Panc1 (cell line): ENCODE measurements around the gene RIC8A. TPM values are rescaled to one million over a fixed set of nuclear protein-coding genes. Genes with fewer than 3 reads are reported as not detected.
"Not testable (repeated sequence)": the region's sequence is repeated elsewhere in the genome, so short reads cannot be mapped to it uniquely, and the experiment has no call there.

Experiments used
- ATAC-seq: fragments of 200-7000 bp; cut with Tn5 transposase; 2 replicates; pipeline ENCODE4 v1.9.1; 2020; ENCODE audit warnings: mild to moderate bottlenecking, moderate library complexity
- Bru-seq: library from RNA; stranded (reverse); fragments of 400-500 nt; gene quantifications from one replicate; lab custom pipeline; 2021; lab: Mats Ljungman, UMichigan
- BruChase-seq, 2 experiments: library from RNA; stranded (reverse); fragments of 400-500 nt; gene quantifications; one replicate each; lab custom pipeline; 2021; lab: Mats Ljungman, UMichigan
- BruUV-seq: library from RNA; stranded (reverse); fragments of 400-500 nt; replicated peaks from 2 replicates; lab custom pipeline; 2021; lab: Mats Ljungman, UMichigan
- CTCF ChIA-PET: fragments of 300-600 bp; sonication (Branson Sonifier 250); formaldehyde crosslinking; loops from one replicate; lab custom pipeline; 2022; ENCODE audit warnings: antibody characterized with exemption; lab: Charles Lee
- POLR2A ChIA-PET: fragments of 300-600 bp; sonication (Branson Sonifier 250); formaldehyde crosslinking; loops from one replicate; lab custom pipeline; 2022; ENCODE audit warnings: antibody characterized with exemption; lab: Charles Lee
- DNase-seq: peaks from one replicate; pipeline ENCODE4 v3.0.0-alpha.2; 2010; ENCODE audit warnings: low read depth, low spot score
- H3K27ac ChIP-seq: 2 replicates; pipeline ENCODE4 v1.5.1; 2011; ENCODE audit warnings: mild to moderate bottlenecking, low read length, inconsistent platforms
- H3K27me3 ChIP-seq: fragments of 200-500 bp; sonication (Bioruptor generic); 2 replicates; pipeline ENCODE4 v1.6.0; 2014; ENCODE audit warnings: low read length, inconsistent platforms; ENCODE audit not compliant: control insufficient read depth, insufficient read depth
- H3K36me3 ChIP-seq: fragments of 200-500 bp; sonication (Bioruptor generic); 2 replicates; pipeline ENCODE4 v1.5.1; 2014; ENCODE audit warnings: inconsistent platforms, mild to moderate bottlenecking, low read length, moderate library complexity; ENCODE audit not compliant: control insufficient read depth, insufficient read depth
- H3K4me1 ChIP-seq: 2 replicates; pipeline ENCODE4 v1.5.1; 2011; ENCODE audit warnings: inconsistent platforms, mild to moderate bottlenecking, low read length, moderate library complexity; ENCODE audit not compliant: control insufficient read depth, insufficient read depth
- H3K4me3 ChIP-seq, 2 experiments: 2 replicates each; pipeline ENCODE4 v1.5.1; 2011 to 2012; ENCODE audit warnings: low read depth in 2 of 2, low read length in 2 of 2, mild to moderate bottlenecking in 2 of 2, inconsistent platforms in 1 of 2, moderate library complexity in 1 of 2
- H3K9me3 ChIP-seq: fragments of 200-500 bp; sonication (Bioruptor generic); 2 replicates; pipeline ENCODE4 v1.5.1; 2014; ENCODE audit warnings: low read depth, mild to moderate bottlenecking, inconsistent platforms, low read length, moderate library complexity; ENCODE audit not compliant: control insufficient read depth, insufficient read depth
- POLR2AphosphoS5 ChIP-seq: IDR thresholded peaks from 2 replicates; pipeline ENCODE4 v1.6.1; 2012; ENCODE audit warnings: mild to moderate bottlenecking, low read depth, low read length, moderate library complexity
- REST ChIP-seq, 2 experiments: IDR thresholded peaks; 2 replicates each; pipeline ENCODE4 v1.6.1; 2011 to 2012; ENCODE audit warnings: low read depth in 2 of 2, control low read depth in 1 of 2, low read length in 1 of 2, mild to moderate bottlenecking in 1 of 2, moderate library complexity in 1 of 2; ENCODE audit not compliant: insufficient read depth in 1 of 2
- SIN3A ChIP-seq: IDR thresholded peaks from 2 replicates; pipeline ENCODE4 v1.6.1; 2012; ENCODE audit warnings: low read depth, mild to moderate bottlenecking, low read length, moderate library complexity, borderline replicate concordance; ENCODE audit not compliant: insufficient read depth
- TCF7L2 ChIP-seq: IDR thresholded peaks from 2 replicates; pipeline ENCODE4 v1.6.1; 2011; ENCODE audit warnings: mild to moderate bottlenecking, low read depth, low read length, inconsistent platforms
- in situ Hi-C: cut with HindIII; loops from 2 replicates; pipeline ENCODE4 v1.10.0; 2016; ENCODE audit warnings: low sequenced_read_pairs, low pct_unique_long_range_greater_than_20kb
- intact Hi-C: fragments of 100-400 bp; cut with micrococcal nuclease; formaldehyde crosslinking; loops from one replicate; pipeline ENCODE4 v1.10.0; 2022; ENCODE audit not compliant: unreplicated experiment
- long read RNA-seq: library from polyadenylated mRNA; unstranded; transcript quantifications from one replicate; pipeline ENCODE4 v2.0.0, GENCODE V29; 2021; ENCODE audit not compliant: unreplicated experiment
- polyA plus RNA-seq: library from polyadenylated mRNA; unstranded; fragments of >200 nt; gene quantifications from one replicate; pipeline ENCODE4 v1.2.1, GENCODE V29; 2012; ENCODE audit warnings: missing spikeins; ENCODE audit not compliant: insufficient read length
- total RNA-seq: library from RNA; stranded (reverse); gene quantifications from one replicate; pipeline ENCODE4 v1.2.1, GENCODE V29; 2021; ENCODE audit not compliant: unreplicated experiment
- TF ChIP-seq, protein P1 (sequence below): fragments of 450-650 bp; IDR thresholded peaks from 2 replicates; pipeline ENCODE4 v1.5.1; 2017; ENCODE audit warnings: mild to moderate bottlenecking

RIC8A gene
- total RNA-seq (264 TPM), Bru-seq, nascent RNA (percentile 84 among the genes with signal in this experiment), BruChase-seq, experiment 1, labeled RNA remaining after a 2-hour chase (percentile 95 among the genes with signal in this experiment), BruChase-seq, experiment 2, labeled RNA remaining after a 6-hour chase (percentile 98 among the genes with signal in this experiment)
- 259 TPM for polyA plus RNA-seq
- long read RNA-seq, transcript RIC8A-203 (10 exons, 3,703 nt), result major isoform, 229 of 365 reads
- long read RNA-seq, transcript RIC8A-208 (8 exons, 2,565 nt), result minor isoform, 12 of 365 reads
- long read RNA-seq, partial matches to known transcripts, result 64 of 365 reads
- long read RNA-seq, other reads (novel, unspliced or antisense), result 53 of 365 reads

- intact Hi-C loops (no loop called here), in situ Hi-C loops (no loop called here)
- Histone ChIP-seq H3K4me3 (peak within 1 kb of the TSS; percentile 99 to 100), H3K4me1 (peaks cover 33% of the 10 kb centered on the region), H3K36me3 (peaks cover 27% of the 10 kb centered on the region), H3K27me3 (no peaks in the 10 kb centered on the region), H3K27ac (peak within 1 kb of the TSS; percentile 100), H3K9me3 (no peaks in the 10 kb centered on the region)
- TF ChIP-seq SIN3A (peak; percentile 84; the same call in 1 of the 2 replicates), TCF7L2 (peak; percentile 73; the same call in 1 of the 2 replicates), POLR2AphosphoS5 (peak; percentile 95), REST (IDR thresholded peaks at IDR 0.05; ENCODE audit: insufficient read depth in 1 of 2, low read depth in 2 of 2, low read length in 1 of 2) (peak in 1 of 2 experiments; percentile 69; a peak in 1 of 4 replicates)
- TF ChIP-seq, protein P1, sequence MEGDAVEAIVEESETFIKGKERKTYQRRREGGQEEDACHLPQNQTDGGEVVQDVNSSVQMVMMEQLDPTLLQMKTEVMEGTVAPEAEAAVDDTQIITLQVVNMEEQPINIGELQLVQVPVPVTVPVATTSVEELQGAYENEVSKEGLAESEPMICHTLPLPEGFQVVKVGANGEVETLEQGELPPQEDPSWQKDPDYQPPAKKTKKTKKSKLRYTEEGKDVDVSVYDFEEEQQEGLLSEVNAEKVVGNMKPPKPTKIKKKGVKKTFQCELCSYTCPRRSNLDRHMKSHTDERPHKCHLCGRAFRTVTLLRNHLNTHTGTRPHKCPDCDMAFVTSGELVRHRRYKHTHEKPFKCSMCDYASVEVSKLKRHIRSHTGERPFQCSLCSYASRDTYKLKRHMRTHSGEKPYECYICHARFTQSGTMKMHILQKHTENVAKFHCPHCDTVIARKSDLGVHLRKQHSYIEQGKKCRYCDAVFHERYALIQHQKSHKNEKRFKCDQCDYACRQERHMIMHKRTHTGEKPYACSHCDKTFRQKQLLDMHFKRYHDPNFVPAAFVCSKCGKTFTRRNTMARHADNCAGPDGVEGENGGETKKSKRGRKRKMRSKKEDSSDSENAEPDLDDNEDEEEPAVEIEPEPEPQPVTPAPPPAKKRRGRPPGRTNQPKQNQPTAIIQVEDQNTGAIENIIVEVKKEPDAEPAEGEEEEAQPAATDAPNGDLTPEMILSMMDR, result no peak
- ChIA-PET CTCF (interaction anchor here (0.6 to 1.0 kb wide), 3 partner anchors 43 to 241 kb away, joined by 3 to 4 read pairs (median 3); no protein-coding TSS in a partner anchor), POLR2A (interaction anchor here (0.6 to 1.0 kb wide), 4 partner anchors 9 to 265 kb away, joined by 3 to 5 read pairs (median 3); no protein-coding TSS in a partner anchor)
- no TSS peak for BruUV-seq
- peak; percentile 98 for DNase-seq
- ATAC-seq, result peak; percentile 86
Measured at GRCh38 chr11:207208-207862, at the start of gene RIC8A, which contains the start of gene BET1L. Gene RIC8A, plus strand, starts transcription at chr11:207708. Its CDS starts 1,147 bp downstream, at chr11:208855. Gene BET1L, minus strand, starts transcription at chr11:207399. Its CDS starts 78 bp downstream, at chr11:207321.

DNA sequence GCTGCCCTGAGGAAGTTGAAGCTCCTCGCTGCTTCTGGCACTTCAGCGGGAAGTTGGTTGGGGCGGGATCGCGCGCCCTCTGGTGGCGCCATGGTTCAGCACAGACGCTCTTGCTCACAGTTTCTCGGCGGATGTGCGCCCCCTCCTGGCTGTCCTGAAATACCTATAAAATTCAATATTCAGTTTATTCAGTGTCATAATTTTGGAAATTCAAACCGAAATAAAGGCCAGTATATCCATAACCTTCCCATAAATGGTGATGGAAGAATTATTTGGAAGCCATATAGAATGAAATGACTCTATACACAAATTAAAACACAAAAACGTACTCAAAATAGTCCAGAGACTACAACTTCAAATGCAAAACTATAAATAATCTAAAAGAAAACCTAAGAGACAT is 27.3 kb upstream of the RIC8A start:
- BruUV-seq, H3K27ac ChIP-seq, H3K36me3 ChIP-seq, DNase-seq, in situ Hi-C loops, ATAC-seq, POLR2A ChIA-PET, intact Hi-C loops, H3K27me3 ChIP-seq, H3K9me3 ChIP-seq, H3K4me3 ChIP-seq, H3K4me1 ChIP-seq, CTCF ChIA-PET: not testable (repeated sequence)

GRCh38 chr11:189200-189783 is 18.2 kb upstream of the RIC8A start:
- BruUV-seq, H3K4me3 ChIP-seq, in situ Hi-C loops, H3K27ac ChIP-seq, H3K4me1 ChIP-seq, H3K9me3 ChIP-seq, H3K27me3 ChIP-seq, CTCF ChIA-PET, intact Hi-C loops, ATAC-seq, H3K36me3 ChIP-seq, DNase-seq, POLR2A ChIA-PET: not testable (repeated sequence)

- POLR2A ChIA-PET, CTCF ChIA-PET, H3K27ac ChIP-seq, BruUV-seq, in situ Hi-C loops, H3K4me1 ChIP-seq, H3K36me3 ChIP-seq, H3K4me3 ChIP-seq, H3K27me3 ChIP-seq, intact Hi-C loops, DNase-seq, H3K9me3 ChIP-seq: not testable (repeated sequence)
- peak; percentile 40; the same call in 1 of the 2 replicates for ATAC-seq
Measured at GRCh38 chr11:189843-190311, 17.6 kb upstream of the RIC8A start.
